ENCODE results near the gene CAPS. TPM values are rescaled to one million over a fixed set of nuclear protein-coding genes. Genes with fewer than 3 reads are reported as not detected.

Gene CAPS
- total and polyA plus RNA-seq, 12 donors: 7.1 to 146 (median 19.2) TPM

GRCh38 chr19:5929179-5929578 lies 15.1 kb downstream of the CAPS start:
- H3K36me3 ChIP-seq (replicated peaks in 1 of 2): peaks cover 0 to 88% of the 10 kb centered on the region in 2 donors
- H3K4me3 ChIP-seq: no peak overlapping the region
- TF ChIP-seq CTCF (IDR thresholded peaks at IDR 0.05) (no peak), POLR2A (IDR thresholded peaks at IDR 0.05) (no peak)
- 87 to 93% (median 91%) methylated on average over 9 to 13 of the region's 13 CpGs for WGBS, 4 donors
- H3K9me3 ChIP-seq (replicated peaks in 1 of 3): no peaks in the 10 kb centered on the region
- H3K27ac ChIP-seq: no peak overlapping the region
- no peaks in the 10 kb centered on the region for H3K27me3 ChIP-seq
- intact Hi-C loops (cut with DNase I): no loop called here
- peaks cover 0 to 14% of the 10 kb centered on the region in 2 donors for H3K4me1 ChIP-seq (replicated peaks in 1 of 2)
- no peak for DNase-seq

GRCh38 chr19:5929625-5930024 lies 15.6 kb downstream of the CAPS start:
- intact Hi-C loops (cut with DNase I): no loop called here
- Histone ChIP-seq H3K36me3 (replicated peaks in 1 of 2) (peaks cover 0 to 84% of the 10 kb centered on the region in 2 donors), H3K27ac (no peak overlapping the region), H3K4me3 (no peak overlapping the region), H3K27me3 (no peaks in the 10 kb centered on the region), H3K9me3 (replicated peaks in 1 of 3) (no peaks in the 10 kb centered on the region), H3K4me1 (replicated peaks in 1 of 2) (peaks cover 0 to 18% of the 10 kb centered on the region in 2 donors)
- no peak for DNase-seq
- 88 to 92% (median 89%) methylated on average over 8 to 14 of the region's 14 CpGs for WGBS, 4 donors
- TF ChIP-seq CTCF (IDR thresholded peaks at IDR 0.05) (no peak), POLR2A (IDR thresholded peaks at IDR 0.05) (no peak)

- intact Hi-C loops (cut with DNase I): no loop called here
- Histone ChIP-seq H3K4me3 (no peak overlapping the region), H3K36me3 (replicated peaks in 1 of 2) (peaks cover 0 to 68% of the 10 kb centered on the region in 2 donors), H3K4me1 (replicated peaks in 1 of 2) (peaks cover 0 to 33% of the 10 kb centered on the region in 2 donors), H3K27me3 (no peaks in the 10 kb centered on the region), H3K27ac (no peak overlapping the region), H3K9me3 (replicated peaks in 1 of 3) (no peaks in the 10 kb centered on the region)
- 84 to 94% (median 90%) methylated on average over 9 to 11 of the region's 11 CpGs for WGBS, 4 donors
- no peak for DNase-seq
- TF ChIP-seq CTCF (IDR thresholded peaks at IDR 0.05) (no peak), POLR2A (IDR thresholded peaks at IDR 0.05) (no peak)
Observed at GRCh38 chr19:5931251-5931650, 17.2 kb downstream of the CAPS start.

GRCh38 chr19:5932146-5932545 lies 18.1 kb downstream of the CAPS start:
- no peak for DNase-seq
- whole genome bisulfite sequencing, 4 donors: 95 to 98% (median 96%) methylated on average over 10 to 18 of the region's 18 CpGs
- no peak overlapping the region for H3K4me3 ChIP-seq
- H3K4me1 ChIP-seq (replicated peaks in 1 of 2): peaks cover 0 to 32% of the 10 kb centered on the region in 2 donors
- intact Hi-C loops (cut with DNase I): no loop called here
- no peaks in the 10 kb centered on the region for H3K9me3 ChIP-seq (replicated peaks in 1 of 3)
- no peak for TF ChIP-seq CTCF (IDR thresholded peaks at IDR 0.05)
- TF ChIP-seq POLR2A (IDR thresholded peaks at IDR 0.05): no peak
- no peaks in the 10 kb centered on the region for H3K27me3 ChIP-seq
- H3K27ac ChIP-seq: no peak overlapping the region
- H3K36me3 ChIP-seq (replicated peaks in 1 of 2): peaks cover 0 to 60% of the 10 kb centered on the region in 2 donors
